Right cardiac atrium (tissue), 5 donors: ENCODE measurements around the gene NOL11. TPM values are rescaled to one million over a fixed set of nuclear protein-coding genes. Genes with fewer than 3 reads are reported as not detected.
A peak's percentile ranks its signal among the peaks of the same experiment; 100 is the strongest.
"Not testable (repeated sequence)": the region's sequence is repeated elsewhere in the genome, so short reads cannot be mapped to it uniquely, and the experiment has no call there.

Experiments used
- ATAC-seq, 2 donors: fragments of 200-7000 bp; cut with Tn5 transposase; one replicate each; pipeline versions ENCODE4 v1.8.0 to v1.9.1; 2020; ENCODE audit warnings: moderate library complexity in 2 of 2, mild to moderate bottlenecking in 1 of 2
- DNase-seq, 3 donors: peaks; one replicate each; pipeline ENCODE4 v3.0.0-alpha.2; 2020
- H3K27ac ChIP-seq: one replicate; pipeline ENCODE4 v1.5.1; 2013; ENCODE audit warnings: mild to moderate bottlenecking, low read length, control low read depth, moderate library complexity
- H3K27me3 ChIP-seq: one replicate; pipeline ENCODE4 v1.6.1; 2013; ENCODE audit not compliant: control insufficient read depth, insufficient read depth
- H3K4me1 ChIP-seq: one replicate; pipeline ENCODE4 v1.6.1; 2013; ENCODE audit warnings: low read length; ENCODE audit not compliant: control insufficient read depth, insufficient read depth
- H3K4me3 ChIP-seq: one replicate; pipeline ENCODE4 v1.5.1; 2013; ENCODE audit warnings: low read length, control low read depth
- H3K9me3 ChIP-seq: one replicate; pipeline ENCODE4 v1.6.1; 2013; ENCODE audit warnings: low read length; ENCODE audit not compliant: control insufficient read depth
- WGBS: extraction: QIAGEN DNeasy Blood & Tissue Kit; methylation state at CpG from one replicate; pipeline ENCODE4 v1.1.7; 2013; 5-methylcytosine and 5-hydroxymethylcytosine counted together
- intact Hi-C, 4 donors: fragments of 100-400 bp; cut with DNase I; formaldehyde crosslinking; loops; one replicate each; pipeline versions ENCODE4 v1.11.0 to v1.14.0; 2022 to 2023
- polyA plus RNA-seq: library from polyadenylated mRNA; stranded (reverse); fragments of 200-250 nt; gene quantifications from one replicate; pipeline ENCODE4 v1.2.3, GENCODE V29; 2013
- total RNA-seq, 4 donors: library from RNA; stranded (reverse); fragmentation: NEBNext Ultra II Directional; extraction: Animal tissue kit (Norgen Biotek cat#: 25700); gene quantifications; one replicate each; pipeline ENCODE4 v1.2.1, GENCODE V29; 2021
- donor health status: healthy with polysubstance abuse.
- donor health status: DM: no; HTN: yes; CAD: no.
- donor health status: DM: no; HTN: no; CAD: no.
- donor health status: DM: no; HTN: yes; CAD: no; lungs with severe emphysema.
- donor health status: DM: yes; HTN: yes; CAD: no.

The NOL11 gene
- total and polyA plus RNA-seq, 5 donors, result 22.0 to 30.2 (median 27.7) TPM

GRCh38 chr17:67730731-67731130 lies 13.0 kb downstream of the NOL11 start:
- H3K27me3 ChIP-seq, result no peaks in the 10 kb centered on the region
- ATAC-seq, result no peak
- no peaks in the 10 kb centered on the region for H3K9me3 ChIP-seq
- no peaks in the 10 kb centered on the region for H3K4me1 ChIP-seq
- intact Hi-C loops, result no loop called here
- 76% methylated on average over 7 of the region's 7 CpGs for WGBS
- H3K4me3 ChIP-seq, result no peak overlapping the region
- no peak for DNase-seq
- no peak overlapping the region for H3K27ac ChIP-seq

- WGBS, result 64% methylated on average over 2 of the region's 2 CpGs
- Histone ChIP-seq H3K27me3 (no peaks in the 10 kb centered on the region), H3K27ac (no peak overlapping the region), H3K9me3 (no peaks in the 10 kb centered on the region), H3K4me3 (no peak overlapping the region), H3K4me1 (no peaks in the 10 kb centered on the region)
- ATAC-seq, result no peak
- DNase-seq, result no peak
- intact Hi-C loops, result no loop called here
Measured at GRCh38 chr17:67733449-67733848, 15.7 kb downstream of the NOL11 start.

- DNase-seq (no peak), ATAC-seq (no peak)
- 74% methylated on average over 8 of the region's 8 CpGs for WGBS
- intact Hi-C loops, result no loop called here
- Histone ChIP-seq H3K4me3 (no peak overlapping the region), H3K27me3 (no peaks in the 10 kb centered on the region), H3K4me1 (no peaks in the 10 kb centered on the region), H3K27ac (no peak overlapping the region), H3K9me3 (no peaks in the 10 kb centered on the region)
Measured at GRCh38 chr17:67737145-67737544, 19.4 kb downstream of the NOL11 start.

DNA sequence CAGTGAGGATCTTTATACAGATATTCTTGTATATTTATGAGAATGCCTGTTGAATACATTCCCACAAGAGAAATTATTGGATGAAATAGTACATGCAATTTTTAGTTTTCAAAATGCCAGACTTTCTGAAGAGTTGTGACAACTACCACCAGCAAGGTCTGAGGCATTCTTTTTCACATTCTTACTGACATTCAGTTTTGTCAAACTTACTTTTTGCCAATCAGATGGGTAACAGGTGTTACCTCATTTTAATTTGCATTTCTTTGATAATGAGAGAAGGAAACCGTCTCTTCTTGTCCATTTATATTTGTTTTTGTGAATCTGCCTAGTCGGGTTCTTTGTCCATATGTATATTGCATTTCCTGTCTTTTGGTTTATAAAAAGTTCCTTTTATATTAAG lies 24.3 kb downstream of the NOL11 start:
- intact Hi-C loops, result no loop called here
- no peaks in the 10 kb centered on the region for H3K4me1 ChIP-seq
- no peak overlapping the region for H3K4me3 ChIP-seq
- H3K27ac ChIP-seq, result no peak overlapping the region
- DNase-seq, result no peak
- H3K9me3 ChIP-seq, result no peaks in the 10 kb centered on the region
- no peaks in the 10 kb centered on the region for H3K27me3 ChIP-seq
- 72% methylated on average over 2 of the region's 2 CpGs for WGBS
- ATAC-seq, result no peak

DNA sequence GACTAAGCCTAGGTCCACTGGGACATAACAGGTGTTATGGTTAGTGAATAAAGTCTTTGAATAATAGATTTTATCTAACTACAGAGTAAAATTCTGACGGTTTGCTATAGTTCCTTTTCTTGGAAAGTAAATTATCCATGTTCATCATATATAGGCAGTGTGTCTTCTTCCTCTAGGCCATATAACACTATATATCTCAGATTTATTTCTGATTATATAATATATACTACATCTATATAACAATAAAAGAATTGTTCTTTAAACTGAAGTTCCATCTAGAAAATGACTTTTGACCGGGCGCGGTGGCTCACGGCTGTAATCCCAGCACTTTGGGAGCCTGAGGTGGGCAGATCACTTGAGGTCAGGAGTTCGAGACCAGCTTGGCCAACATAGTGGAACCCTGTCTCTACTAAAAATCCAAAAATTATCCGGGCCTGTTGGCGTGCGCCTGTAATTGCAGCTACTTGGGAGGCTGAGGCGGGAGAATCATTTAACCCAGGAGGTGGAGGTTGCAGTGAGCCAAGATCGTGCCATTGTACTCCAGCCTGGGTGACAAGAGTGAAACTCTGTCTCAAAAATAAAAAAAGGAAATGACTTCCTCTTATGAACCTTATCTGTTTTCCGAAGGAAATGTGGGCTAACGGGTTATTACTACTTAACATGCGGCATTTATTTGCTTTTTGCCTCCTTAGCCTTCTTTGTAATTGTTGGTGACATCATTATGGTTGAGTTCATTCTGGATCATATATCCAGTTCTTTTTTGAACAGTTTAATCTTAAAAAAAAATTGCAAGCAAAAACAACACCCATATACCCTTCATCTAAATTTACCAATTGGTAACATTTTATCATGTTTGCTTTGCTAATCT lies 29.2 kb downstream of the NOL11 start:
- peak in 1 of 2 donors; percentile 58 for ATAC-seq
- 69% methylated on average over 14 of the region's 14 CpGs for WGBS
- Histone ChIP-seq H3K4me3 (no peak overlapping the region), H3K27me3 (no peaks in the 10 kb centered on the region), H3K9me3 (no peaks in the 10 kb centered on the region), H3K4me1 (no peaks in the 10 kb centered on the region), H3K27ac (no peak overlapping the region)
- no peak for DNase-seq
- intact Hi-C loops, result no loop called here

- WGBS, result 54% methylated on average over 2 of the region's 2 CpGs
- Histone ChIP-seq H3K27ac (no peak overlapping the region), H3K27me3 (no peaks in the 10 kb centered on the region), H3K4me1 (no peaks in the 10 kb centered on the region), H3K4me3 (no peak overlapping the region), H3K9me3 (no peaks in the 10 kb centered on the region)
- intact Hi-C loops, result no loop called here
- ATAC-seq (no peak), DNase-seq (no peak)
Measured at GRCh38 chr17:67747681-67748235, 30.0 kb downstream of the NOL11 start.

- WGBS, result 97% methylated on average over 4 of the region's 4 CpGs
- no peaks in the 10 kb centered on the region for H3K4me1 ChIP-seq
Measured at GRCh38 chr17:67750067-67750466, 32.3 kb downstream of the NOL11 start.

GRCh38 chr17:67751101-67752074 lies 33.7 kb downstream of the NOL11 start:
- Histone ChIP-seq H3K27ac (no peak overlapping the region), H3K27me3 (no peaks in the 10 kb centered on the region), H3K4me1 (no peaks in the 10 kb centered on the region), H3K4me3 (no peak overlapping the region), H3K9me3 (no peaks in the 10 kb centered on the region)
- intact Hi-C loops, result no loop called here
- ATAC-seq, result peak in 1 of 2 donors; percentile 26
- no peak for DNase-seq
- WGBS, result 85% methylated on average over 9 of the region's 9 CpGs

More at GRCh38 chr17:67750067-67750466, 32.3 kb downstream of the NOL11 start:
- Histone ChIP-seq H3K27ac (no peak overlapping the region), H3K4me3 (no peak overlapping the region), H3K27me3 (no peaks in the 10 kb centered on the region), H3K9me3 (no peaks in the 10 kb centered on the region)
- intact Hi-C loops, result no loop called here
- ATAC-seq (no peak), DNase-seq (no peak)

DNA sequence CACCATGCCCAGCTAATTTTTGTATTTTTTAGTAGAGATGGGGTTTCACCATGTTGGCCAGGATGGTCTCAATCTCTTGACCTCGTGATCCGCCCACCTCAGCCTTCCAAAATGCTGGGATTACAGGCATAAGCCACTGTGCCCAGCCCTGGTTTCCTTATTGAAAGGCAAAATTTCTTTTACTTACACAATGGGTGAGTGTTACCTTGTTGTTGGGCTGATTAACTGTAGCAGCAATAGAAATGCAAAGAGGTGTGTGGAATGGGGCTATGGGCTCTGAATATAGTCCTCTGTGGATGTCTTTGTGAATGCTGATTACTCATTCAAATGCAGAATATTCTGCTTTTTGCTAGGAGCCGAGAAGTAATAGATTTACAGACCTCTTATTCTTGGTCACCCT lies 34.4 kb downstream of the NOL11 start:
- H3K27me3 ChIP-seq, H3K27ac ChIP-seq, H3K4me1 ChIP-seq, DNase-seq, H3K9me3 ChIP-seq, intact Hi-C loops, H3K4me3 ChIP-seq, ATAC-seq: not testable (repeated sequence)
- WGBS, result 92% methylated on average over 3 of the region's 3 CpGs

GRCh38 chr17:67753026-67753425 lies 35.3 kb downstream of the NOL11 start:
- no peak for DNase-seq
- WGBS, result 94% methylated on average over 10 of the region's 10 CpGs
- Histone ChIP-seq H3K9me3 (no peaks in the 10 kb centered on the region), H3K4me1 (no peaks in the 10 kb centered on the region), H3K27ac (no peak overlapping the region), H3K27me3 (no peaks in the 10 kb centered on the region), H3K4me3 (no peak overlapping the region)
- ATAC-seq, result no peak
- intact Hi-C loops, result no loop called here

GRCh38 chr17:67754001-67754400 lies 36.3 kb downstream of the NOL11 start:
- no peak for ATAC-seq

More at GRCh38 chr17:67754001-67754400, 36.3 kb downstream of the NOL11 start:
- H3K9me3 ChIP-seq, result no peaks in the 10 kb centered on the region
- no peaks in the 10 kb centered on the region for H3K27me3 ChIP-seq
- H3K4me3 ChIP-seq, result no peak overlapping the region
- intact Hi-C loops, result no loop called here
- 94% methylated on average over 5 of the region's 5 CpGs for WGBS
- no peak for DNase-seq
- H3K4me1 ChIP-seq, result no peaks in the 10 kb centered on the region
- H3K27ac ChIP-seq, result no peak overlapping the region
